ENCODE data around the gene HSBP1L1.

Gene HSBP1L1

GRCh38 chr18:79942211-79942610, 22.2 kb upstream of the HSBP1L1 start:
- no peaks in the 10 kb centered on the region for H3K27me3 ChIP-seq (ENCODE audit: control insufficient read depth, insufficient read depth, low read length)
- H3K27ac ChIP-seq (ENCODE audit: low read length): no peak overlapping the region
- no peak overlapping the region for H3K9ac ChIP-seq (ENCODE audit: low read length)
- H3K4me3 ChIP-seq (ENCODE audit: low read length): no peak overlapping the region
- no peaks in the 10 kb centered on the region for H3K9me3 ChIP-seq (ENCODE audit: control insufficient read depth, low read depth, low read length)
- no peaks in the 10 kb centered on the region for H3K4me1 ChIP-seq (ENCODE audit: control insufficient read depth, low read depth, low read length)
- peaks cover 3% of the 10 kb centered on the region for H3K36me3 ChIP-seq (ENCODE audit: control insufficient read depth, low read depth, low read length)

DNA sequence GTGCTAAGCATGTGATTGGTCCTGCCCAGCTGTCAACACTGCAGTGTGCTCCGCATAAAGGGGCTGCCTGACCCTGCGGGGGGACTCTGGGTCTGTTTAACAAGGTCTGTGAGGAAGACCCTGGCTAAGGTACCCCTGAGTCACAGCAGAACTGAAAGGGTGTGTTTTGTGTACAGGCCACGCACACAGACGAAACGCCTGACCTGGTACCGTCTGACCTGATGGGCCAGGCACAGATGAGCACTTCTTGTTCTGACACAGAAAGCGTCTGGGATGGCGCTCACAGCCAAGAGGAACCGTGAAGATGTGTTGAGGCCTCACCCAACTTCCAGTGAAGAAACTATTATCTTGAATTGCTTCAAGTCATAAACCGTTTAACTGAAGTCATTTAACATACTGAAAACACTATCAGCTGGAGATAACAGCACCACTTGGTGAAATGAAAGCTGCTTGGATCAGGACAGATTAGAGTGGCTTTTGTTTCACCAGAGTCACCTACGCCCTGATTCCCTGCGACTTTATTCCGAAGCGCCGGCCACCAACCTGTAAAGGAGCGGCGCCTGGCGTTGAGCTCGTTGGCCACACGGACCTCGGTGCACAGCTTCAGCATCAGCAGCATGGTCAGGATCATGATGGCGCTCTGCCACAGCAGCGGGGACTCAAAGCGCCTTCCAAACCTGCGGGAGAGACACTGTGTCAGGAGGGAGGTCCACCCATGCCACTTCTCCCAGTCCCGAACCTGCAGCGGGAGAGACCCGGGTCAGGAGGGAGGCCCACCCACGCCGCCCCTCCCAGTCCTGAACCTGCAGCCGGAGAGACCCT, 21.4 kb upstream of the HSBP1L1 start:
- H3K27ac ChIP-seq (ENCODE audit: low read length): no peak overlapping the region
- no peak overlapping the region for H3K9ac ChIP-seq (ENCODE audit: low read length)
- no peaks in the 10 kb centered on the region for H3K9me3 ChIP-seq (ENCODE audit: control insufficient read depth, low read depth, low read length)
- peaks cover 3% of the 10 kb centered on the region for H3K36me3 ChIP-seq (ENCODE audit: control insufficient read depth, low read depth, low read length)
- no peaks in the 10 kb centered on the region for H3K27me3 ChIP-seq (ENCODE audit: control insufficient read depth, insufficient read depth, low read length)
- H3K4me1 ChIP-seq (ENCODE audit: control insufficient read depth, low read depth, low read length): no peaks in the 10 kb centered on the region
- no peak overlapping the region for H3K4me3 ChIP-seq (ENCODE audit: low read length)

DNA sequence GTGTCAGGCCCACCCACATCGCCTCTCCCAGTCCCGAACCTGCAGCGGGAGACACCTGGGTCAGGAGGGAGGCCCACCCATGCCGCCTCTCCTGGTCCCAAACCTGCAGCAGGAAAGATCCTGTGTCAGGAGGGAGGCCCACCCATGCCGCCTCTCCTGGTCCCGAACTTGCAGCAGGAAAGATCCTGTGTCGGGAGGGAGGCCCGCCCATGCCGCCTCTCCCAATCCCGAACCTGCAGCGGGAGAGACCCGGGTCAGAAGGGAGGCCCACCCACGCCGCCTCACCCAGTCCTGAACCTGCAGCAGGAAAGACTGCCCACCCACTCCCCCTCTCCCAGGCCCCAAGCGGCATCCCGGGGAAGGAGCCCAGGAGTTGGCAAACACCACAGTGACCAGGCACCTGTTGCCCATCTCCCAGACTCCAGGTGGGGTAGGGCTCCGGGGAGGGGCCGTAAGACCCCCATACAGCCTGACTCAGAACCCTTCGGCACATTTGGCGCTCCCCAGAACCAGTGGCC, 20.8 kb upstream of the HSBP1L1 start:
- peaks cover 3% of the 10 kb centered on the region for H3K36me3 ChIP-seq (ENCODE audit: control insufficient read depth, low read depth, low read length)

DNA sequence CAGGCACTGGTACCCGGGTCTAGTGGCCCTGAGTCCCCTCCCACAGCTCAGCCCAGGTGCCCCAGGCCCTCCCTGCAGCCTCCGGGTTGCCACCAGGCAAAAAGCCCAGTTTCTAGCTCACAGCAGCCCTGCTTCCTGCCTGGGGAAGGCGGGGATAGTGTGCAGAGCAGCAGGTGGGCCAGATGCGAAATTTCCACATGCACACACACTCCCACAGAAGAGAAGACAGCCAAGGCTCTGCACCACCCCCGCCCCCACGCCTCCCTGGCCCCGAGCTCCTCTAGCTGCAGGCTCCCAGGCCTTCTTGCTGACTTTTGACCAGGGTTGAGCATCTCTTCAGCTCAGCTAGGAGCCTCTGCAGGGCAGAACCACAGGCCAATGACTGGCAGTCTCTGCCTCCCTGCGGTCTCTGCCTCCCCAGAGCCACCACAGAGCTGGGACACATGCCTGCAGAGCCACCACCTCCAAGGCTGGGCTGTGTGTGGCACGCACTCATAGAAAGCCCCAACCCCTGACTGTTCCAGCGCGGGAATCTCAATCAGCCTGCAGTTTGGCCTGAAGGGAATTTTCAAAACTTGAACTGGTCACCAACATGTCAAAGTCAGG, 20.2 kb upstream of the HSBP1L1 start:
- H3K4me1 ChIP-seq (ENCODE audit: control insufficient read depth, low read depth, low read length): no peaks in the 10 kb centered on the region
- H3K9me3 ChIP-seq (ENCODE audit: control insufficient read depth, low read depth, low read length): no peaks in the 10 kb centered on the region
- H3K4me3 ChIP-seq (ENCODE audit: low read length): no peak overlapping the region
- no peak overlapping the region for H3K27ac ChIP-seq (ENCODE audit: low read length)
- H3K27me3 ChIP-seq (ENCODE audit: control insufficient read depth, insufficient read depth, low read length): no peaks in the 10 kb centered on the region
- no peak overlapping the region for H3K9ac ChIP-seq (ENCODE audit: low read length)
- peaks cover 3% of the 10 kb centered on the region for H3K36me3 ChIP-seq (ENCODE audit: control insufficient read depth, low read depth, low read length)

More for the DNA sequence above, 20.8 kb upstream of the HSBP1L1 start:
- Histone ChIP-seq H3K27me3 (ENCODE audit: control insufficient read depth, insufficient read depth, low read length) (no peaks in the 10 kb centered on the region), H3K9me3 (ENCODE audit: control insufficient read depth, low read depth, low read length) (no peaks in the 10 kb centered on the region), H3K4me1 (ENCODE audit: control insufficient read depth, low read depth, low read length) (no peaks in the 10 kb centered on the region), H3K27ac (ENCODE audit: low read length) (no peak overlapping the region), H3K9ac (ENCODE audit: low read length) (no peak overlapping the region), H3K4me3 (ENCODE audit: low read length) (no peak overlapping the region)

DNA sequence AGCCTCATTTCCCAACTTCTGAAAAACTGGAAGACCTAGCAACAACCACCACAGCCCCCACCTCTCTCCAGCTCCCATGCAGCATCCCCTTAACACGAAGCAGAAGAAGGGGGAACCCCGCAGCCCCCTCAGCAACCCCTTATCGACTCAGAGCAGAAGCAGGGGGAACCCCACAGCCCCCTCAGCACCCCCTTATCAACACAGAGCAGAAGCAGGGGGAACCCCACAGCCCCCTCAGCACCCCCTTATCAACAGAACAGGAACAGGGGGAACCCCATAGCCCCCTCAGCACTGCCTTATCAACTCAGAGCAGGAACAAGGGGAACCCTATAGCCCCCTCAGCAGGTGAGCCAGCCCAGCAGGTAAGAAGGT, 19.7 kb upstream of the HSBP1L1 start:
- Histone ChIP-seq H3K36me3 (ENCODE audit: control insufficient read depth, low read depth, low read length) (peaks cover 3% of the 10 kb centered on the region), H3K9ac (ENCODE audit: low read length) (no peak overlapping the region), H3K9me3 (ENCODE audit: control insufficient read depth, low read depth, low read length) (no peaks in the 10 kb centered on the region), H3K4me3 (ENCODE audit: low read length) (no peak overlapping the region), H3K27ac (ENCODE audit: low read length) (no peak overlapping the region), H3K4me1 (ENCODE audit: control insufficient read depth, low read depth, low read length) (no peaks in the 10 kb centered on the region), H3K27me3 (ENCODE audit: control insufficient read depth, insufficient read depth, low read length) (peaks cover 4% of the 10 kb centered on the region)

DNA sequence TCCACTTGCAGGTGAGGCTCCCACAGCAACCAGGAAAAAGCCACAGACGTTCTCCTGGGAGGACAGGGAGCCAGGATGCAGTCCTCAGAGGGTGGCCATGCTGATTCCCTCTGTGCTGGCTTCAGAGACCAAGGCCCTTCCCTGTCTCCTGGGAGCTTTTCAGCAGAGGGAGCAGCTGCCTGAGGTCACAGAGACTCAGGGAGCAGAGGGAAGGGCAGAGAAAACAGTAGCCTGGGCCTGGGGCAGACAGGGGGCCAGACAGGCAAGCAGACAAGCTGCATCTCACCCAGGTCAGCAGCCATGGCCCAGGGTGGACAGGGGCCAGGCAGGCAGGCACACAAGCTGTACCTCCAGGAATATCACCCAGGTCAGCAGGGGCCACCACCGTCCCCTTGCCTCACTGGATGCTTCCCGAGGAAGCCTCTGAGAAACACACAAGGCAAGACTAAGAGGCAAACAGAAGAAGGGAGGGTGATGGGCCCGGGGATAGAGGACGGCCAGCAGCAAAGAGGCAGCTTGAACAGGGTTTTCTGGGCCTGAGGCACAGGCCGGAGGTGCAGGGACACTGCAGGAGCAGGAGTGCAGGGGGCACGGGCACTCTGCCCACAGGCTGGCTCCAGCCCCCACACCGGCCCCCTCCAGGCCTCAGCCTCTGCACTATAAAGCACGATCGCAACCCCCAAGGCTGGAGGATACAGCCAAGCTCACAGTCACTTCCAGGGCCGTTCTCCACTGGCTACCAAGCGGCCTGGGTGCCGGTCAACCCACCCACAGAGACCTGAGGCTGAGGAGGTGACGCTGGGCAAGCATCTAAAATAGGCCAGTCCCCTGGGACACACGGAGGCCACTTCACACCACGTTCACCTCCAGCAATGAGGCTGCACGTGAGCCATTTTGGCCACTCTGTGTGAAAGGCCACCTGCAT, 19.1 kb upstream of the HSBP1L1 start:
- Histone ChIP-seq H3K9ac (ENCODE audit: low read length) (no peak overlapping the region), H3K4me1 (ENCODE audit: control insufficient read depth, low read depth, low read length) (no peaks in the 10 kb centered on the region), H3K27ac (ENCODE audit: low read length) (no peak overlapping the region), H3K4me3 (ENCODE audit: low read length) (no peak overlapping the region), H3K36me3 (ENCODE audit: control insufficient read depth, low read depth, low read length) (peaks cover 3% of the 10 kb centered on the region), H3K9me3 (ENCODE audit: control insufficient read depth, low read depth, low read length) (no peaks in the 10 kb centered on the region), H3K27me3 (ENCODE audit: control insufficient read depth, insufficient read depth, low read length) (peaks cover 10% of the 10 kb centered on the region)

DNA sequence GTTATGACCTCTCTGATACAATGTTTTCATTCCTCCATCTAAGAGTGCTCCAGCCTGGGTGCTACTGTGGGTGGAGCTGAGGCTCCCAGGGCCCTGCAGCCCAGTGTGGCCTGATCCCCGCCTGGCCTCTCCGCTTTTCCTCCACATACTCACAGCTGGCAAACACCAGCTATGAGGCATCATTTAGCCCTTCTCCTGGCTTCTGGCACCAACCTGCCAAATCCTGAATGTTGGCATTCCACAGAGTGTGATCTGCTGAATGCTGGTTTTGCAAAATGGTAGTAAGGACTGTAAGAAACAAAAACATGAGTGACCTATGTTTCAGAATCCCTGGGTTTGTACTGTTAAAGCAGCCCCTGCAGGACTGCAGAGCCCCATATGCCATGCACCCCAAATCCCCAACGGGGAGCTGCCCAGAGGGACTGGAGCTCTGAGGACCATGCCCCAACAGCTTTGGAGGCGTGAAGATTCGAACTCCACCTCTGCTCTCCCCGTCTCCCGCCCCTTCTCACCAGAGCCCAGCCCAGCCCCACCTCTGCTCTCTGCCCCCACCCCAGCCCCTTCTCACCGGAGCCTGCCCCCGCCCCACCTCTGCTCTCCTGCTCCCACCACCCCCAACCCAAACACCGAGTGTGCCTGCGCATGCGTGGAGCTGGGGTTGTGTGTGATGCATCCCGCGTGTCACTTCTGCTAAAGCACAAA, 17.2 kb upstream of the HSBP1L1 start:
- no peaks in the 10 kb centered on the region for H3K36me3 ChIP-seq (ENCODE audit: control insufficient read depth, low read depth, low read length)
- no peak overlapping the region for H3K4me3 ChIP-seq (ENCODE audit: low read length)
- no peaks in the 10 kb centered on the region for H3K9me3 ChIP-seq (ENCODE audit: control insufficient read depth, low read depth, low read length)
- no peak overlapping the region for H3K9ac ChIP-seq (ENCODE audit: low read length)
- peaks cover 22% of the 10 kb centered on the region for H3K27me3 ChIP-seq (ENCODE audit: control insufficient read depth, insufficient read depth, low read length)
- H3K27ac ChIP-seq (ENCODE audit: low read length): no peak overlapping the region
- no peaks in the 10 kb centered on the region for H3K4me1 ChIP-seq (ENCODE audit: control insufficient read depth, low read depth, low read length)

- Histone ChIP-seq H3K9me3 (ENCODE audit: control insufficient read depth, low read depth, low read length) (no peaks in the 10 kb centered on the region), H3K4me1 (ENCODE audit: control insufficient read depth, low read depth, low read length) (peaks cover under 1% of the 10 kb centered on the region)
Measured at GRCh38 chr18:79947881-79948610, 16.4 kb upstream of the HSBP1L1 start.

DNA sequence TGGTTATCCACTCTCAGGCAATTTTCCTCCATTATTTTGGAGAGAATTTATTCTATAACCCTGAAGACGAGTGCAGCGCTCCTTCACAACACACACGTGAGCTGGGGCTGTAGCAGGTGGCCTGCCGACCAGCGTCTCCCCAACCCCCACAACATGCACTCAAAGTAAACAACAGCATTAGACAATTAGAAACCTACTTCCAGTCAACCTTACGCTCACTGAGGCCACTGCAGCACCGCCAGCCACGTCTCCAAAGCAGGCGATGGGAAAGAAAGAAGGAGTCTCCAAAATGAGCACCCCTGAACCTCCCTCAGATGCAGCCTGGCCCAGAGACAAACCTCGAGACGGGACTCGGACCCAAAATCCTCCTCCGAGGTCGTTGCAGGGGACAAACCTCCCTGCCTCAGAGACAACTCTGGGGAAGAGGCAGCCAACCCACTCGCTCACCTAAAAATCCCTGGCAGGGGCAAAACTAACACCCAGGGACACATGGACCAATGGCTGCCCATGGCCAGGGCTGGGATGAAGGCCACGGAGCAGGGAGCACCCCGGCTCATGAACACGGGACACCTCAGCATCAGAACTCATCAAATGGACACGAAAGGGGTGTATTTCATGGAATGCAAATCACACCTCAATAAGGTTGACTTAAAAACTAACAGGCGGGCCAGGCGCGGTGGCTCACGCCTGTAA, 15.6 kb upstream of the HSBP1L1 start:
- no peak overlapping the region for H3K27ac ChIP-seq (ENCODE audit: low read length)
- H3K27me3 ChIP-seq (ENCODE audit: control insufficient read depth, insufficient read depth, low read length): peaks cover 39% of the 10 kb centered on the region
- no peak overlapping the region for H3K9ac ChIP-seq (ENCODE audit: low read length)
- no peak overlapping the region for H3K4me3 ChIP-seq (ENCODE audit: low read length)
- H3K36me3 ChIP-seq (ENCODE audit: control insufficient read depth, low read depth, low read length): no peaks in the 10 kb centered on the region
- peaks cover 3% of the 10 kb centered on the region for H3K4me1 ChIP-seq (ENCODE audit: control insufficient read depth, low read depth, low read length)
- no peaks in the 10 kb centered on the region for H3K9me3 ChIP-seq (ENCODE audit: control insufficient read depth, low read depth, low read length)

More at GRCh38 chr18:79947881-79948610, 16.4 kb upstream of the HSBP1L1 start:
- Histone ChIP-seq H3K27ac (ENCODE audit: low read length) (no peak overlapping the region), H3K4me3 (ENCODE audit: low read length) (no peak overlapping the region), H3K27me3 (ENCODE audit: control insufficient read depth, insufficient read depth, low read length) (peaks cover 30% of the 10 kb centered on the region), H3K36me3 (ENCODE audit: control insufficient read depth, low read depth, low read length) (no peaks in the 10 kb centered on the region), H3K9ac (ENCODE audit: low read length) (no peak overlapping the region)
